AG04449 (cell line): ENCODE results near the gene ATXN7L3B.

Experiments
- CTCF ChIA-PET: fragments of 350-600 bp; formaldehyde crosslinking; extraction: SDS; loops from one replicate; lab custom pipeline; 2021; ENCODE audit warnings: antibody characterized with exemption; lab: Yijun Ruan, JAX
- POLR2A ChIA-PET: fragments of 400-600, 350-600 bp; formaldehyde crosslinking; extraction: SDS; loops from one replicate; lab custom pipeline; 2020; ENCODE audit warnings: antibody characterized with exemption, inconsistent platforms; lab: Yijun Ruan, JAX
- DNase-seq: peaks from one replicate; pipeline ENCODE4 v3.0.0-alpha.2; 2010; ENCODE audit warnings: low read depth, low spot score
- H3K4me3 ChIP-seq: 2 replicates; pipeline ENCODE4 v1.5.1; 2011; ENCODE audit warnings: low read depth, mild to moderate bottlenecking, control low read depth, low read length
- CTCF ChIP-seq: IDR thresholded peaks from one replicate; pipeline ENCODE4 v1.5.1; 2011; ENCODE audit warnings: mild to moderate bottlenecking, moderate library complexity, low read length, control low read depth, inconsistent platforms; ENCODE audit not compliant: insufficient read depth; ENCODE audit errors: missing control alignments

Gene ATXN7L3B

GRCh38 chr12:74579446-74579845 is 41.8 kb downstream of the ATXN7L3B start:
- no peak overlapping the region for H3K4me3 ChIP-seq
- CTCF ChIA-PET: no interaction called here
- DNase-seq: no peak
- TF ChIP-seq CTCF: no peak
- POLR2A ChIA-PET: no interaction called here

- no peak for DNase-seq
- ChIA-PET POLR2A (no interaction called here), CTCF (no interaction called here)
- TF ChIP-seq CTCF: no peak
- H3K4me3 ChIP-seq: no peak overlapping the region
Observed at GRCh38 chr12:74579981-74580380, 42.3 kb downstream of the ATXN7L3B start.

DNA sequence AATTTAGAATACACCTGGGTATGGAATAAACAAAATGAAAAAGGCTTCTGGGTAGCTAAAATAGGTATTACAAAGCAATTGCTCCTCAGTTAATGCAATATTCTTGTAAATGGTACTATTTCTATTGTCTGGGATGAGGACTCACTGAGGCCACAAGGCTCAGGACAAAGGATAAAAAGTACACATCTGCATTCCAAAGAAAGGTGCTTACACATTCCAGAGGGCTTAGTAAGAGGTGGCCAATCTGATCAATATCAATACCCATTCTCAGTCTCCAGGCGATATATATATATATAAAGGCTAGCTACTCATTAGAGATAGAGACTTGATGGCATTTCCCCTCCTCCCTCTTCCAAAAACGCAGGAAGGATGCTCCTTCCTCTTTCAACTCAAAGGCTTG is 43.8 kb downstream of the ATXN7L3B start:
- DNase-seq: no peak
- ChIA-PET POLR2A (no interaction called here), CTCF (no interaction called here)

DNA sequence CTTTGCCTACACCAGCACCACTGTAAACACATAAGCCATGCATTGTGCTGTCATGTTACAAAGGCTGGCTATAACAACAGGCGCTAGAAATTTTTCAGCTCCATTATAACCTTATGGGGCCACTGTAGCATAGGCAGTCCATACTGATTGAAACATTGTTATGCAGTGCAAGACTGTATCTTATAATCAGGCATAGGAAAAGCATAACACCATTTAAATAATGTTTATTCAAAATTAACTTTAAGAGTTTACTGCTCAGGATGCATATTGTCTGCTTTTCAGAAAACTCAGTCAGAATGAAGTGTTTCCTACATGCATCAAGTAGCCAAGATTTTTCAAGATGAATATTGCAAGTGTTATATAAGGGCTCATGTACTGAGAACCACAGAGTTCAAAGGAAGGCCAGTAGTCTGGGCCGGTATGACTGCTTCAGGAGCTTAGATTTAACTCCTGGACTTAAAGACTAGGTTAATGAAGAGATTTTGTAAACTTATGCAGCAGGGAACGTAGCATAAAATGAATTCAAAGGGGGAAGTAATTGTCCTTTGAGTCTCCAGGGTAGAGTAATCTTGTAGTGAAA is 46.9 kb downstream of the ATXN7L3B start:
- H3K4me3 ChIP-seq: no peak overlapping the region
- DNase-seq: no peak
- POLR2A ChIA-PET: no interaction called here
- TF ChIP-seq CTCF: no peak
- CTCF ChIA-PET: no interaction called here

More for the DNA sequence above, 43.8 kb downstream of the ATXN7L3B start:
- no peak overlapping the region for H3K4me3 ChIP-seq
- no peak for TF ChIP-seq CTCF

GRCh38 chr12:74586251-74586650 is 48.6 kb downstream of the ATXN7L3B start:
- CTCF ChIA-PET: no interaction called here
- DNase-seq: no peak
- no peak for TF ChIP-seq CTCF
- POLR2A ChIA-PET: no interaction called here
- no peak overlapping the region for H3K4me3 ChIP-seq
